ENCODE measurements around the gene NDUFV1.
"Not testable (repeated sequence)": the region's sequence is repeated elsewhere in the genome, so short reads cannot be mapped to it uniquely, and the experiment has no call there.

NDUFV1 gene

DNA sequence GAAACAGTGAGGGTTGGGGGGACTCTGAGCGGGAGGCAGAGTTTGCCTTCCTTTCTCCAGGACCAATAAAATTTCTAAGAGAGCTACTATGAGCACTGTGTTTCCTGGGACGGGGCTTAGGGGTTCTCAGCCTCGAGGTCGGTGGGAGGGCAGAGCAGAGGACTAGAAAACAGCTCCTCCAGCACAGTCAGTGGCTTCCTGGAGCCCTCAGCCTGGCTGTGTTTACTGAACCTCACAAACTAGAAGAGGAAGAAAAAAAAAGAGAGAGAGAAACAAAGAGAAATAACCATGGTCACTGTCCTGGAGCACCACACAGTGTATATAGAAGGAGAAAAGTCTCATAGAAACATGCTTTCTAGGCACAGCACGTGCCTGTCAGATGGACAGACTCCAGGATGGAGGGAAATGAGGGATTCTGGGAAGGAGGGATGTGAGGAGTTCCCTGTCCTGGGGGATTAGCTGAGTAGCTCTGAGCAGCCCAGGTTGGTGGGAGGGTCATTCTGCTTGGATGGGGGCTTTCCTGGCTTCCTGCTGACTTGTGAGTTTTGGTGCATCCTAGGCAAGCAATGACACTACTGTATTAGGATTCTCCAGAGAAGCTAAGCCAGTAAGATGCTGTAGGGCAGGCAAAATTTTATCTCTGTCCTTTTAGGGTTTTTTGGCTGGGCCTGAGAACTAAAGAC, 20.0 kb upstream of the NDUFV1 start:
- no peak for DNase-seq

DNA sequence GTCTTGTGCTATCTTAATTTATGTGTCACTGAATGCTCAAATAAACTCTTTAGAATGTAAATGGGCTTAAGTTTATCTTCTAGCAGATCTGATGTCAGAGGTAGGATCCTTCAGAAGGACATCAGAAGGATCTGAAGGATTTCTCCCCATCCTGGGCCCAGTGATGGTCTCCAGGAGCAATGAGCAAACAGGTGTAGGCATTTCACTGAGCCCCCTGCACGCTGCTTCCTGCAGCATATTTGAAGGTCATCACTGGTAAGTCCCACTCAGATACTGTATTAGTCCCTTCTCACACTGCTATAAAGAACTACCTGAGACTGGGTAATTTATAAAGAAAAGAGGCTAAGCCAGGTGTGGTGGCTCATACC, 18.6 kb upstream of the NDUFV1 start:
- no peak for DNase-seq

DNA sequence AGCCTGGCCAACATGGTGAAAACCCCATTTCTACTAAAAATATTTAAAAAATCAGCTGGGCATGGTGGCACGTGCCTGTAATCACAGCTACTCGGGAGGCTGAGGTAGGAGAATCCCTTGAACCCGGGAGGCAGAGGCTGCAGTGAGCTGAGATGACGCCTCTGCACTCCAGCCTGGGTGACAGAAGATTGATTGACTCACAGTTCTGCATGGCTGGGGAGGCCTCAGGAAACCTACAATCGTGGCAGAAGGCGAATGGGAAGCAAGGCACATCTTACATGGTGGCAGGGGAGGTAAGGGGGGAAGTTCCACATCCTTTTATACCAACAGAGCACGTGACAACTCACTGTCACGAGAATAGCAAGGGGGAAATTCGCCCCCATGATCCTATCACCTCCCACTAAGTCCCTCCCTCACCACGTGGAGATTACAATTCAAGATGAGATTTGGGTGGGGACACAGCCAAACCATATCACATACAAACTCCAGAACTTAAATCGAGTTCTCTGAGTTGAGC, 17.8 kb upstream of the NDUFV1 start:
- DNase-seq: not testable (repeated sequence)

DNA sequence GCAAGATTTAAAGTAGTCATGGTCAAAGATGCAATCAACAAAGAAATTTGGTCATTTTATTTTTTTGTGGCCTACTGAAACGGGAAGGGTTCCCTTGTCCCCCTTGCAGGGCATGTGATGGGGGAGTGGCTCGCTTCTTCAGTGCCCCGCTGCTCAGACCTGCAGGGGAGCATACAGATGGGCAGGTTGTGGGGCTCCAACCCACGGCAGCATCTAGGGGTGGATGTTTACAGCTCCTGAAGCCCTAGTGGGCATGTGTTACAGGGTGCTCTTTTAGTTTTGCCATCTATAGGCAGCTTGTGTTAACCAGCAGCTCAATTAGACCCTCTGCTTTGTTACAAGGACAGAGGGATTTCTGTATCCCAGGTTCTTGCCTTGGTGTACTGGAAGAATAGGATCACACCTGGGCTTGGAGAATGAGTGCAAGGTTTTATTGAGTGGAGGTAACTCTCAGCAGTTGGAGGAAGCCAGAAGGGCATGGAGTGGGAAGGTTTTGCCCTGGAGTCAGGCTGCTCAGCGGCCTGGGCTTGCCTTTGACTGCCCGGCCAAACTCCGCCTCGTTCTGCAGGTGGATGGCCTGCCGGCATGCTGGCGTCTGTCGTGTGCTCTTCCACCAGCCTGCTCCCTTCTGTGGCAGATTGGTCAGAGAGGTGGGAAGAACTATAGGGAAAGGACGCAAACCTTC, 13.7 kb upstream of the NDUFV1 start:
- DNase-seq: no peak

DNA sequence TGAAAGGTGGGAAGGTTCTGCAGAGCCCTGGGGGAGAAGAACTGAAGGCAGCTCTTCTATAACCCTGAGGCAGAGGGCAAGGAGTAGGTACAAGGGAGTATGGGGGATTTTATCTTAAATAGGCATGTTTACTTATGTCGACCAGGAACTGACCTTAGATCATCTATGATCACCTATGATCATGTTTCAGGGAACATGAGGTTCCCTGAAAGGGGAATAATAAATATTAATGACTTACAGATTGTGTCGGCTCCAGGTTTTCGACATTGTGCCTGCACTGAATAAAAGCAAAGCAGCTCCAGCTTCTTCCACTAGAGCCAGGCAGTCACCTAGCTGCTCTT, 13.2 kb upstream of the NDUFV1 start:
- DNase-seq: no peak

DNA sequence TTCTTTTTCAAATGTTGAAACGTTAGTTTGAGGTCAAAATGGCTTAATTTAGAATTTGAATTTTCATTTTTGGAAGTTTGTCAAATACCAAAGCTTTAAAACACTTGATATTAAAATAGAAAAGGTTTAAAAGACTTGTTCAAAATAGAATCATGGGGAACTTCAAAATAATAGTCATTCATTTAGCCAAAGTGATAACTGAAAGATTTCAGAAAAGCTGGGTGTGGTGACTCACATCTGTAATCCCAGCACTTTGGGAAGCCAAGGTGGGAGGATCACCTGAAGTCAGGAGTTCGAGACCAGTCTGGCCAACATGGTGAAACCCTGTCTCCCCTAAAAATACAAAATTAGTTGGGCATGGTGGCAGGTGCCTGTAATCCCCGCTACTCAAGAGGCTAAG, 12.3 kb upstream of the NDUFV1 start:
- DNase-seq: no peak

DNA sequence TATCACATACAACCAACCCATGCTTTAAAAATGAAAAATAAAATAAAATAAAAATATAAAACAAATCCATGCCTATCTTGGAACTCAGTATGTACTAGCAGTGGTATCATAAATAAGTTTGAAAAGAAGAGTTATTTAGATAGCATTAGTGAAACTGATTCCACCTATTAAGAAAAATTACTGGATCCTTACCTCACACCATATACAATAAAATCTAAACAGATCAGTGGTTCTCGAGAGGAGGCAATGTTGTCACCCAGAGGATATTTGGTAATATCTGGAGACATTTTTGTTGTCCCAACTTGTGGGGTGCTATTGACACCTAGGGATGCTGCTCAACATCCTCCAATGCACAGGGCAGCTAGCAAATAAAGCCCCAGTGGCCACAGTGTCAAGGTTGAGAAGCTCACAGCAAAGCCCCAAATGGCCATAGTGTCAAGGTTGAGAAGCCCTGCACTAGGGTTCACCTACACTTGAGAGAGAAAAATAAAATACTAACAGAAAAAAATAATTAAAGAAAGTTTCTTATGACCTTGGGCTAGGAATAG, 9.9 kb upstream of the NDUFV1 start:
- DNase-seq: no peak

DNA sequence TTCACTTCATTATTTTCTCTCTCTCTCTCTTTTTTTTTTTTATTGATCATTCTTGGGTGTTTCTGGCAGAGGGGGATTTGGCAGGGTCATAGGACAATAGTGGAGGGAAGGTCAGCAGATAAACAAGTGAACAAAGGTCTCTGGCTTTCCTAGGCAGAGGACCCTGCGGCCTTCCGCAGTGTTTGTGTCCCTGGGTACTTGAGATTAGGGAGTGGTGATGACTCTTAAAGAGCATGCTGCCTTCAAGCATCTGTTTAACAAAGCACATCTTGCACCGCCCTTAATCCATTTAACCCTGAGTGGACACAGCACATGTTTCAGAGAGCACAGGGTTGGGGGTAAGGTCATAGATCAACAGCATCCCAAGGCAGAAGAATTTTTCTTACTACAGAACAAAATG, 9.3 kb upstream of the NDUFV1 start:
- not testable (repeated sequence) for DNase-seq

DNA sequence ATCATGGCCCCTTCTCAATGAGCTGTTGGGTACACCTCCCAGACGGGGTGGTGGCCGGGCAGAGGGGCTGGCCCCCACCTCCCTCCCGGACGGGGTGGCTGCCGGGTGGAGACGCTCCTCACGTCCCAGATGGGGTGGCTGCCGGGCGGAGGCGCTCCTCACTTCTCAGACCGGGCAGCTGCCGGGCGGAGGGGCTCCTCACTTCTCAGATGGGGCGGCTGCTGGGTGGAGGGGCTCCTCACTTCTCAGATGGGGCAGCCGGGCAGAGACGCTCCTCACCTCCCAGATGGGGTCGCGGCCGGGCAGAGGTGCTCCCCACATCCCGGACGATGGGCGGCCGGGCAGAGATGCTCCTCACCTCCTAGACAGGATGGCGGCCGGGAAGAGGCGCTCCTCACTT, 8.8 kb upstream of the NDUFV1 start:
- DNase-seq: not testable (repeated sequence)

DNA sequence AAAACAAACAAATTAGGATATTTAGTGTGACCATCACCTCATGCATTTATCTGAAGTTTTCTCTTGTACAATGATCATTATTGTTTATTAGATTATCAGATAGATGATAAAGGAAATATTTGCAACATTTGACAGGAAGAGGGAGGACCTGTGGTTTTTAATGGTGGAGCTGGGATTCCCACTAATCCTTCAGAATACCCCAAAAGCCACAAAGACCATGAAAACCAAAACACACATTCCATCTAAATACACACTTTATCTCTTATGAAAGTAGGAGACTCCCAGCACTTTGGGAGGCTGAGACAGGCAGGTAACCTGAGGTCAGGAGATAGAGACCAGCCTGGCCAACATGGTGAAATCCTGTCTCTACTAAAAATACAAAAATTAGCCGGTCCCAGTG, 7.6 kb upstream of the NDUFV1 start:
- no peak for DNase-seq

DNA sequence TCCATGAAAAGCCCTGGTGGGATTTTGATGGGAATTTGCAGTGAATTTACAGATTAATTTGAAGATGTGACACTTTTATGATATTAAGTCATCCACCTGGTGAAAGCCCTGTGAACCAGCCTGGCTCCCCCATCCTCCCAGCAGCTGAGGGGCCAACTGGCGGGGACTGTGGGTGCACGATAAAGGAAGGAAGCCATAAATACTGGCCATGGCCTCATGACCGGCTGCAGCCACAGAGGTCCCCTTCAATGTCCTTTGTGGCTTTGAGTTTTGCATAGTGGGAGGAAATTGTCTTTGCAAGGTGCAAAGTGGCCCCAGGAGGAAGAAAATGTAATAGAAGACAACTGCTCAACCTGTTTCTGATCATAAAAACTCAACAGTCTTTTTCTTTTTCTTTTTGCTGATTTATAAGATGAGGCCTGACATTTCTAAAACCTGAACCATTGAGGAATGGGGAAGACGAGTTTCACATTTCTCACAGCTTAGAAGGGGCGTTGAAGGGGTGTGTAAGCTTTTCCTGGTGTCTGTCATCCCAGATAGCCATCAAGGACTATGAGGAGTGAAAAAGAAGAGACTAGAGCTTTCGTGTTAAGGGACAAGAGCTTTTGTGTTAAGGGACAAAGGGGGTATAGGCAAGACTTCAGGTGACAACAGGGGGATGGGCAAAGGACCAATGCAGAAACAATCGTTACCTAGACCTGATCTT, 6.3 kb upstream of the NDUFV1 start:
- no peak for DNase-seq

DNA sequence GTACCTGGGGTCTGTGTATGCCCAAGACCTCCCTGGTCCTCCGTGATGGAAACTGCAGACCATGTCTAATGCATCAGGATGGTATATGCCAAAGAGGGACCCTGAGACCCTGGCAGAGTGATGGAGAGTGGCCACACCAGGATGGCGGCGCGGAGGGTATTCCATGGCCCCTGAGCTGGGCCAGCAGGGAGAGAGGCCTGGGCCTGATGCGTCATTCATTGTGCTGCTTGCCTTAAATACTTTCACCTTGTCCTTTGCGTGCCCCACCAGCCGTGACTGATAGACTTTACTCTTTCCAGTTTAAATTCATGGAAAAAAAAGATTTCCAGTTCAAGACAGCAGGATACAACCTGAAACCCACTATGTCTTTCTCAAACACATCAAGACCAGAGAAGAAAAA, 5.6 kb upstream of the NDUFV1 start:
- no peak for DNase-seq

DNA sequence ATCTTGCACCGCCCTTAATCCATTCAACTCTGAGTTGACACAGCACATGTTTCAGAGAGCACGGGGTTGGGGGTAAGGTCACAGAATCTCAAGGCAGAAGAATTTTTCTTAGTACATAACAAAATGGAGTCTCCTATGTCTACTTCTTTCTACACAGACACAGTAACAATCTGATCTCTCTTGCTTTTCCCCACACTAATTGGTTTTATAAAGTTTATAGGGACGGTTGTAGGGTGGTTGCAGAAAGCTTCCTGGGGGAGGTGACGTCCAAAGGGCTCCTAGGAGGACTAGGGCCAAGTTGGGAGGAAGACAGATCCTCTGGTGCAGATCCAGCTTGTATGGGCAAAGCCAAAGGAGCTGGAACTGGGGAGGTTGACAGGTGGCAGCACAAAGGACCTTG, 2.6 kb upstream of the NDUFV1 start:
- DNase-seq: not testable (repeated sequence)

DNA sequence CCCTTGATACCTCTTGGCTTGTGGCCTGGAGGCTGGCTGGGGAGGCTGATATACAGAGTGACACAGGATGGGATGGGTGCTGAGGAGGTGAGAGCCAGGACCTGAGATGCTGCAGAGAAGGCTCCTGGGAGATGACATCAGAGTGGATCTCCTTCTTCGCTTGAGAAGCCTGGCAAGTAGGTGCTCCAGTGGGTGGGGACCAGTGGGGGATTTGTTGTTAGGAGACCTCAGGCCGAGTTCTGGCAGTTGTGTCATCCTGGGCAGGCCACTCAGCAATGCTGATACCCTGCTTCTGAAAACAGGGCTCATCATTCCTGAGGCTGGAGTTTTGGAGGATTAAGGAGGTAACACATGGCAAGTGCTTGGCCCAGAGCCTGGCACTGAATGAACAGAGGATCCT, 1.9 kb upstream of the NDUFV1 start:
- DNase-seq: no peak

DNA sequence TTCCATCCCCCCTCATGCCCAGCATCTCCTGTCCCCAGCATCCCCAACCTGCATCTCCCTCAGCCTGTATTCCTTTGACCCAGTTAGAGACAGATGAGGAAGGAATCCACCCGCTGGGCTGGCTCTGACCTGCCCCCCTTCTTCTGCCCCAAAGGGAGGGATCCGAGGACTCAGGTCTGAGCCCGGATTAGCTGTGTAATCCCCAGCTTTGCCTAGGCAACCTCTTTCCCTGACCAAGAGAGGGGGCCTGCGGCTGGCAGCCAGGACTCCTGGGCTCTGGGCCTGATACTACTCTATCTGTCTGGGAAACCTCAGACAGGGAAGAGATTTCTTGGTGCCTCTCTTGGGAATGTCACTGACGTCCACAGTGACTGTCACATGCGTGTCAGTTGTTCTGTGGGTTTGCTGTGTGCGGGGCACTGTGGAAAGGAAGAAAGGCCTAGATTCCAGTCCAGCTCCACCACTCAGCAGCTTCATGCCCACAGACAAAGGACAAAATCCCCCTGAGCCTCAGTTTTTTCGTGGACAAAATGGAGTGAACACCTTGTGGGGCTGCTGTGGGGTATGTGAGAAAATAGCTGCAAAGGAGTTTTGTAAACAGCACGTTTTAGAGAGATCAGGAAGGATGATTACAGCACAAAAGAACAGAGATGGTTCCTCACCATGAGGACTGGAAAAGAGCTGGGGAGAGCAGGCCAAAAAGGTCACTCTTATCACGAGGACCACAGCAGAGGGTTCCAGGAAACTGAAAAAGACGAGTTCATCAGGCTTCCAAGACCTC, 1.3 kb upstream of the NDUFV1 start:
- no peak for DNase-seq

DNA sequence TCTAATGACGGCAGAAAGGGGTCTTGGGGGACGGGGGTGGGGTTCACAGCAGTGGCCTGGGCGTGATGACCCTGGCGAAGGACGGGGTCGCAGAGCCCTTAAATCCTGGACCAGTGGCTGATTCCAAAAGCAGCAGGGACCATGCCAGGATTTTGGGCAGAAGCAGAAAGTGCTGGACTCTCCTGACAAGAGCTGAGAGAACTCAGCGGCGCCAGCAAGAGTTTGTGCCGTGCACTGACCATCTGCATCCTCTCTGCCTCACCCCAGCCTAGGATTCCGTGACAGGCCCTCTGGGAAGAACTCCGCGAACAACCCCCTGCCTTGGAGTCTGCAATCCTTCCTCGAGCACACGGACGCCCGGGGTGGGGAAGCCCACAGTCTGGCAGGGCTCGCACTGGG, 644 bp upstream of the NDUFV1 start:
- no peak for DNase-seq

DNA sequence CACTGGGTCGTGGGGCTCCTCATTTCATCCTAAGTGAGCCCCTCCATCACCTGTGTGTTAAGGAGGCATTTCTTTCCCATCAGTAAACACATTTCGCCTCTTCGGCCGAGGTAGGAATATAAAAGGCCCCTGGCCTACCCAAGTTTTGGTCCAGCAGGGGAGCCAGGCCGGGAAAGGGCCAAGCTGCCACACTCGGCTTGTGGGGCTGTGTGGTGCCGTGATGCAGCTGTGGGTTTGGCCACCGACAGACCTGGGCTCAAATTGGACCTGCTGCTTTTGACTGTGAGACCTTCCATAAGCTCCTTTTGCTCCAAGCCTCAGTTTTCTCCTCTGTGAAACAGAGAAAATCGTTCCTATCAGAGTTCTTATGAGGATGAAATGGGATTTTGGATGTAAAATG, 771 bp downstream of the NDUFV1 start:
- DNase-seq: no peak

DNA sequence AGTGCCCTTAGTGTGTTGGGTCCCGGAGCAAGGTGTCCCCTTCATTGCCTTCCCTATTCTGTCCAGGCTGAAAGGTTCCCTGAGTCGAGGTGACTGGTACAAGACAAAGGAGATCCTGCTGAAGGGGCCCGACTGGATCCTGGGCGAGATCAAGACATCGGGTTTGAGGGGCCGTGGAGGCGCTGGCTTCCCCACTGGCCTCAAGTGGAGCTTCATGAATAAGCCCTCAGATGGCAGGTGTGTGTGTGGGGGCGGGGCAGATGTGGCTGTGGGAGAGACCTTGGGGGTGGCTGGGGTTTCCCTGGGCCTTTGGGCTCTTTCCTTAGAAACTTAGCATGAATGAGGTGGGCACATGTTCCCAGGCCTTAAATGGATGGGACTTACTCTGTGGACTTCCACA, 1.8 kb downstream of the NDUFV1 start:
- DNase-seq: no peak

DNA sequence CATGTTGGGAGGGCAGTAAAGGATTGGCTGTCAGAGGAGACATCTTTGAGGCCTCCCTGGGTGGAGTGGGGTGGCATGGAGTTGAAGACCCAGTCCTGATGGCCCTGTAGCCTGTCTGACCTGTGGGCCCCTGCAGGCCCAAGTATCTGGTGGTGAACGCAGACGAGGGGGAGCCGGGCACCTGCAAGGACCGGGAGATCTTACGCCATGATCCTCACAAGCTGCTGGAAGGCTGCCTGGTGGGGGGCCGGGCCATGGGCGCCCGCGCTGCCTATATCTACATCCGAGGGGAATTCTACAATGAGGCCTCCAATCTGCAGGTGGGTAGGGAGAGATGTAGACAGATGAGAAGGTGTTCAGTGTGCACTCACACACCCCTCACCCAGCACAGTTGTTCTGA, 2.6 kb downstream of the NDUFV1 start:
- no peak for DNase-seq

DNA sequence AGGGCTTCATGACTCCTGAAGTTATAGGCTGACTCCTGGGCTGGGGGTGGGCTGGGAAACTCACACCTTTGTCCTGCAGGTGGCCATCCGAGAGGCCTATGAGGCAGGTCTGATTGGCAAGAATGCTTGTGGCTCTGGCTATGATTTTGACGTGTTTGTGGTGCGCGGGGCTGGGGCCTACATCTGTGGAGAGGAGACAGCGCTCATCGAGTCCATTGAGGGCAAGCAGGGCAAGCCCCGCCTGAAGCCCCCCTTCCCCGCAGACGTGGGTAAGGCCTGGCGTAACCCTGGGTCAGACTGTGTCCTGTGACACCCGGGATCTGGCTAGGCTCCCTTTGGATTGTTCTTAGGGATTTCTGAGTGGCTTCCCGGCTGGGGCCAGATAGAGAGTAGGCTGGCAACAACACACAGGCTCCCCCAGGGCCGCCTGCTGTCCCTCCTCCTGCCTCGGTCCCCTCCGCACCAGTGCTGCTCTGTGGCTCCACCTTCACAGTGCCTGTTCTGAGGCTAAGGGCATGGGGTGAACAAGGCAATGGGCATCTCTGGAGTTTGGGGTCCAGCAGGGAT, 3.6 kb downstream of the NDUFV1 start:
- no peak for DNase-seq

DNA sequence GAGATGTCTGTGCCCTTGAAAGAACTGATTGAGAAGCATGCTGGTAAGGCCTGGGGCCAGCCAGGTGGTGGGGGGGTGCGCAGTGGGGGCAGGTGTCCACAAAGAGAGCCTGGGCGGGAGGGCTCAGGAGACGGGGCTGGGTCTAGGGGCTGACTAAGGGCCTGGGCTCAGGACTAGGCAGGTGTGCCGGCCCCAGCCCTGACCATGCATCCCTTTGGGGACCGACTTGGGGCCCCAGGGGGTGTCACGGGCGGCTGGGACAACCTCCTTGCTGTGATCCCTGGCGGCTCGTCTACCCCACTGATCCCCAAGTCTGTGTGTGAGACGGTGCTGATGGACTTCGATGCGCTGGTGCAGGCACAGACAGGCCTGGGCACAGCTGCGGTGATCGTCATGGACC, 4.4 kb downstream of the NDUFV1 start:
- DNase-seq: no peak

DNA sequence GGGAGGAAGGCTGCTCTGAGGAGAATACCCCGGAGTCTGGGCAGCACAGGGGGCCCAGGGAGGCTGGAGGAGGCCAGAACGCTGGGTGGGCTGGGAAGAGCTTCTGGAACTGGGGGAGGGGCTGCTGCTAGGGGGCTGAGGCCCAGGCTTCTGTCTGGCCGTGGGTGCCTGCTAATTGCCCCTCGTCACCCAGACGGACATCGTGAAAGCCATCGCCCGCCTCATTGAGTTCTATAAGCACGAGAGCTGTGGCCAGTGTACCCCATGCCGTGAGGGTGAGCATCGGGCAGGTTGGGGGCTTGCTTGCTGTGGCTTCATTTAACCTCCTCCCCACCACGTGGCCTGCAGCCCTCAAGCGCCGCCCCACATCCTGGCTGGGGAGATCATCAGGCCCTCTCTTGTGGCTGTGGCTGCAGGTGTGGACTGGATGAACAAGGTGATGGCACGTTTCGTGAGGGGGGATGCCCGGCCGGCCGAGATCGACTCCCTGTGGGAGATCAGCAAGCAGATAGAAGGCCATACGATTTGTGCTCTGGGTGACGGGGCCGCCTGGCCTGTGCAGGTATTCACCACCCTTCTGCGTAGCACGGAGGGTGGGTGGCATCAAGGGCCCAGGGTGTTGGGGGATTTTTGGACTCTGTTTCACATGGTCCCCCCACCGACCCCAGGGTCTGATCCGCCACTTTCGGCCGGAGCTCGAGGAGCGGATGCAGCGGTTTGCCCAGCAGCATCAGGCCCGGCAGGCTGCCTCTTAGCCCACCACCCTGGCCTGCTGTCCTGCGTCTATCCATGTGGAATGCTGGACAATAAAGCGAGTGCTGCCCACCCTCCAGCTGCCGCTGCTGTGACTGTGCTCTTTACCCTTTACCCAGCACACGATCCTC, 5.2 kb downstream of the NDUFV1 start:
- no peak for DNase-seq

Measured in femur (tissue), 1 donor.